HG03139 (cell line): Measurements from ENCODE around the gene RANBP17.

Source experiments
- ATAC-seq: cut with Tn5 transposase; IDR thresholded peaks from one replicate; pipeline ENCODE4 v1.9.1; 2021; ENCODE audit not compliant: unreplicated experiment

Gene RANBP17

DNA sequence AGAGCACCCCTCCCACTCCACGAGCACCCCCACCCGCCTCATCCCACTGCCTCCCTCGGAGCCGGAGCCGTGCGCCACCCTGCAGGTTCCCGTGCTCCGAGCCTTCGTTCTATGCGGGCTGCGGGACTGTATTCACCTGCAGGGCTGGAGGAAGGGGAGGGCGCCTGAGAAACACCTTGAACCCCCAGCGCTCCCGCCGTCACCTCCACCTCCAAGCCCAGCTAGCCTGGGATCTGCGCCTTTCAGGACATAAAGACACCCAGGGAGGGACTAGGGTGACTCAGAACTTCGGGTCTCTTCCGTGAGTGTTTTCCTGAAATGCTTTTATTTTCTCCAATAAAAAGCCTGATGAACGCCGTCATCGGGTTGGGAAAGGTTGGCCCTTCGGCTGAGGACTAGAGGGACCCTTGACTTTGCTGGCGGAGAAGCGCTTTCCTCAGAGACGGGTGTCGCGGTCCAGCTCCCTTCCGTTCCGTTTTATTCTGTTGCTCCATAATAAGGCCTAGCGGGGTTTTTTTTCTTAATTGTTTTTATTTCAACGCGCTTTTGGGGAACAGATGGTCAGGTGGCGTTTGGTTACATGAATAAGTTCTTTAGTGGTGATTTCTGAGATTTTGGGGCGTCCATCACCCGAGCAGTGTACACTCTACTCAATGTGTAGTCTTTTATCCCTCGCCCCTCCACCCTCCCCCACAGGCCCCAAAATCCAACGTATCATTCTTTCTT is 451.8 kb downstream of the RANBP17 start:
- no peak for ATAC-seq

DNA sequence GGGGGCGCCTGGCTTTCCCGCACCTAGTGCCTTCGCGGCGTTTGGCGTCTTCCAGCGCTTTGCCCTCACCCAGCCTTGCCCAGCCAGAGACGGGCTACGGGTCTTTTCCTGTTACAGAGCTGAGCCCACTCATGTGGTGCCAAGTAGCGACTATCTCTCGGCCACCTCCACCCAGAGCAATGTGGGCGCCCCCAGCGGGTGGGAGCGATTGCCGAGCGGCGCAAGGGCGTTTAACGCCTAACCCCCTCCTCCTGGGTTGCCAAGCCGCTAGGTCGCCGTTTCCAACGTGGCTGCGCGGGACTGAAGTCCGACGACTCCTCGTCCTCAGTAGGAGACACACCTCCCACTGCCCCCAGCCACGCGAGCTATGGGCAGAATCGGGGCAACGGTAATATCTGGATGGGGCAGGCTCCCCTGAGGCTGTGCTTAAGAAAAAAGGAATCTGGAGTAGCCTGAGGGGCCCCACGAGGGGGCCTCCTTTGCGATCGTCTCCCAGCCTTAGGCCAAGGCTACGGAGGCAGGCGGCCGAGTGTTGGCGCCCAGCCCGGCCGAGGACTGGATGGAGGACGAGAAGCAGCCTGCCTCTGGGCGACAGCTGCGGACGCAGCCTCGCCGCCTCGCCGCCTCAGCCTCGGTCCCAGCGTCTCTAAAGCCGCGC is 453.0 kb downstream of the RANBP17 start:
- ATAC-seq, result no peak

- ATAC-seq, result no peak
Measured at GRCh38 chr5:171315386-171315891, 453.6 kb downstream of the RANBP17 start.

DNA sequence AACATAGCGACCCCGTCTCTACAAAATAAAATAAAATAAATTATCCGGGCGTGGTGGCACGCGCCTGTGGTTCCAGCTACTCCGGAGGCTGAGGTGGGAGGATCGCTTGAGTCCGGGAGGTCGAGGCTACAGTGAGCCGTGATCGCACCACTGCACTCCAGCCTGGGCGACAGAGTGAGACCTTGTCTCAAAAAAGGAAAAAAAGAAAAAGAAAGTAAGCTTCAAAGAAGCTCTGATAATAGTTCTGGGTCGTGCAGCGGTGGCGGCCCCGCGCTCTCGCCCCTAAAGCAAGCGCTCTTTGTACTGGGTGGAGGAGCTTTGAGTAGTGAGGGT is 454.1 kb downstream of the RANBP17 start:
- ATAC-seq, result no peak

- no peak for ATAC-seq
Measured at GRCh38 chr5:171316258-171317121, 454.7 kb downstream of the RANBP17 start.

DNA sequence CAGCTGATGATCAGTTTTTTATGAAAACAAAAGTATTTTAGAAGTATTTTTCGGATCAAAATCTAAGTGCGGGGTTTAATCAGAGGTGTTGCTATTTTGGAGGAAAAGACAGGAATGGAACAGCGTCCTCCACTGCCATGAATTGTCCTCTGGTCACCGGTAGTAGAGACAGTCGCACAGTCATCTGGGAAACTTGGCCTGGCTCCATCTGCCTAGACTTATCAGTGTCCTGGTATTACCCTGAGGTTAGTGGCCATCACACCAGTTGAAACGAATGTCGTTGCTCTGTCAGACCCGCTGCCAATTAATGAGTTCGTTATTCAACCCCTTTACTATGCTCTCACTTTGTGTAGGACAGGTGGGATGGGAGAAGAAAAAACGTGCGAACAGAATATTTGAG is 455.4 kb downstream of the RANBP17 start:
- ATAC-seq, result no peak

DNA sequence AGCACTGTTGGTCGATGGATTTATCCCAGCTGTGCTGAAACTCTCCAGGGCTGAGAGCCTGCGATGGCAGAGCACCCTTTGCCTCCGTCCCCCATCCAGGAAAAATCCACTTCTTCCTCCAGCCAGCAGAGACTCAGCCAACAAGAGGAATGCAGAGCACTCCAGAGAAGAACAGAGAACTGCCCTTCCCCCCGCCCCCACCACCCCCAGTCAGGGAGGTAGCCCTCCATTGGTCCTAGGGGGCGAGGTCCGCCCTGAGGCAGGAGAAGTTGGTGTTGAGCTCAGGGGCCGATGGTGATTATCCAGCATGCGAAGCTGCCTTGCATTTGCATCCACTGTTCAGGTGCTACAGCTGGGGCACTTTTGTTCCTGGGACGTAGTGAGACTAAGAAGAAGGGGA is 456.2 kb downstream of the RANBP17 start:
- no peak for ATAC-seq

DNA sequence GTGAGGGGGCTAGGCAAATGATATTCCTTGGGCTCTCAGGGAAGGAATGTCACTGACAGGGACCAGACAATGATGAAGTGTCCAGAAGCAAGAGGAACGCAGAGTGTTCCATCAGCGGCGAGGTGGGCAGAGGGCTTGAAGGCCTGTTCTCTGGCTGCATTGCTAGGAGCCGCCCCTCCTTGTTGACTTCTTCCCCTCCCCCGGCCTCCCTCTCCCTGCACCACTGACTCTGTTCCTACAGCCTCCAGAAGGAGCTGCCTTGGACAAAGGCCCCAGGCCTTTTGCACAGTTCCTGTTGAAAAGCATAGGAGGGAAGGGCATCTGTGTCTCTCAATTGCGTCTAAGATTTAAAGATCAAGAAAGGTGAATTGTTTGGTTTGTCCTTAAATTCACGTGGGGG is 459.6 kb downstream of the RANBP17 start:
- ATAC-seq, result no peak

DNA sequence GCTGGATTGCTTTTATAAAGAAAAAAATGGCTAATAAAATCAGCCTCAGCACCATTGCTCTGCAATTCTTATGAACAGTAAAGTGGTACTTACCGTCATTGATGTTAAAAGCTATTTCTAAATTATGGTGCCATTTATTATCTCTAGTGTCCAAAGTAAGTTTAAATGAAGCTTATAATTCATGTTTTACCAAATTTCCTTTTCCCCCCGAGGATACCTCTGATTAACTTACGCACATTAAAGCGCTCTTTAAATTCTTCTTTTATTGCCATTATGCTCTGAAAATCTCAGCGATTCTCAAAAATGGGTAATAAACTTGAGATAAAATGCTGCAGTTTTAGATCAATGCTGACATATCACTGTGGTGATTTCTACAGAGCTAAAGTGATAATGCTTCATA is 460.7 kb downstream of the RANBP17 start:
- ATAC-seq, result no peak

GRCh38 chr5:171323007-171323406 is 461.2 kb downstream of the RANBP17 start:
- no peak for ATAC-seq

DNA sequence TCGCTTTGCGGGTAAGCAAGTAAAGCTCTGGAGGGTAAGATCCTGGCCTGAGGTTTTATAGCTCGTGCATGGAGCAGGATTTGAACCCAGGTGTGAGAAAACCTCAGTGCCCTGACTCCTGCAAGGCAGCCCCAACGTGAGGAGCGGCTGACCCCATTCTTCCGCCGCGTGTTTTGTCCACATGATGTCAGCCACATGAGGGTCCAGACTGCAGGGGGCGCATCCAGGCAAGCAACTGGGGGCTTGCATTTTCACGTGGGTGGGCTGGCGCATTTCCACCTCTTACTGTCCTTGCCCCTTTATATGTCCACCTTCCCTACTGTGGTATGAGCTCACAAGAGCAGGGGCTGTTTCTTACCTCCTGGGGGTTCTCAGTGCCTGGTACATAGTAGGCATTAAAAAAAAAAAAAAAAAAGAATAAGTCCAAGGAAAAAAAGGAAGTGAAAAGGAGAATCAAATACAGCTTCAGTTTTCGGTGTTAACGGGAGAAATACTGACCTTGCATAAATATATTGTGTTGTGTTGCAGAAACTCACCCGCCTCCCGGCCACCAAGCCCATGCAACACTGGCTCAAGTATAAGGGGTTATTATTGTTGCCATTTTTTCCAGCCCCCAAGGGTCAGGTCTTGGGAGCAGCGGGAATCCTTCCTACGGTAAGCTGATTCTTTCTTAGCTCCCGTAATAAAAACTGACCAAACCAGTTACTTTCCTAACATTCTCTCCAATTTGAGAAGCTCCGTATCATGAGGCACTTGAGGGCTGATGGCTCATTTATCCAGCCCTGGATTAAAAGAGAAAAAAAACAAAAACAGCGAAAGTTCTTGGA is 462.2 kb downstream of the RANBP17 start:
- ATAC-seq, result no peak

DNA sequence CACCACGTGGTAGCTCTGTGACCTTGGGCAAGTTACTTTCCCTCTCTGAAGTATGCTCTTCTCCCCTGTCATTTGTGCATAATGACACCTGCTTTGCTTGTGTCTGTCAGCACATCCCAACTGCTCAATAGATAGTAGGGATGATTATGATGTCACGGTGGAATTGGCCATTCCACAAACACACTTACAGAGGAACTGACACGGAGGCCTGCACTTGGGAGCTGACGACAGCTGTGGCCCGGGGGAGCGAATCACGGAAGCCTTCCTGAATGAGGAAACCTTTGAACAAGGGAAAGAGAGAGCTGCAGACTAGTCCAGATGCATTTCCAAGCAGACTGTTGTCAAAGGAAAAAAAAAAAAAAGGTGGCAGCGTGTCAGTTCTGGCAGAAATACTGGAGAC is 468.2 kb downstream of the RANBP17 start:
- no peak for ATAC-seq

DNA sequence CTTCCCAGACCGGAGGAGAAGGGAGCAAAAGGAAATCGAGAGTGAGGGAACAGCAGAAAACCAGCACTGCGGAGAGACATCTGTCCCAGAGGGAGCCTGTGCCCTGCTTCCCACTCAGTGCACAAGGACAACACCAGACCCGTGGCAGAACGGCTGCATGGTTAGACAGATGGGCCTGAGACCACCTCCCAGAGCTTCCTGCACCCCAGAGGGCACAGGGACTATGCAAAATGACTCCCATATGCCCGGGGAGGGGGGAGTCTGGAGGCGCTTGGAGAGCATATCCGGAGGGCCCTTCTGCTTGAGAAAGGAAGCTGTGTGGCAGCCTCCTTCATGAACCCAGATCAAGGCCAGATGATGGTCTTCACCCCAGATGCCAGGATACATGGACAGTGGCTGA is 473.8 kb downstream of the RANBP17 start:
- ATAC-seq, result no peak

GRCh38 chr5:171336521-171337209 is 474.8 kb downstream of the RANBP17 start:
- ATAC-seq, result no peak

DNA sequence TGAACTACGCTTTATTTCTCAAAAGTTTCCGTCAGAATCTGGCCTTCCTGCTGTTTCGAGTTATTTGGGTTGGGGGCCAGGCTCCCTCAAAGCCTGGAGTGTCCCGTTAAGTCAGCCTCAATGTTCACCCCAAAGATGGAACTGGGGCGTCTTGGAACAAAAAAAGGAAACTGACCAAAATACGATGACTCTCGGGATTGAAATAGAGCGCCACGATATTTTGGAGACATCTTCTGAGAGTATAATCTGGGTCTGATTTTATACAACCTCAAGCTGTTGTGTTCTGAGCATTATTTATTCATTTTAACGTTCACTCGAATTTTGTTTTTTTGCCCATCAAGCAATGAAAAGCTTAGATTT is 475.4 kb downstream of the RANBP17 start:
- ATAC-seq, result no peak

- ATAC-seq, result no peak
Measured at GRCh38 chr5:171340042-171340441, 478.2 kb downstream of the RANBP17 start.

GRCh38 chr5:171340491-171340890 is 478.7 kb downstream of the RANBP17 start:
- ATAC-seq, result no peak

DNA sequence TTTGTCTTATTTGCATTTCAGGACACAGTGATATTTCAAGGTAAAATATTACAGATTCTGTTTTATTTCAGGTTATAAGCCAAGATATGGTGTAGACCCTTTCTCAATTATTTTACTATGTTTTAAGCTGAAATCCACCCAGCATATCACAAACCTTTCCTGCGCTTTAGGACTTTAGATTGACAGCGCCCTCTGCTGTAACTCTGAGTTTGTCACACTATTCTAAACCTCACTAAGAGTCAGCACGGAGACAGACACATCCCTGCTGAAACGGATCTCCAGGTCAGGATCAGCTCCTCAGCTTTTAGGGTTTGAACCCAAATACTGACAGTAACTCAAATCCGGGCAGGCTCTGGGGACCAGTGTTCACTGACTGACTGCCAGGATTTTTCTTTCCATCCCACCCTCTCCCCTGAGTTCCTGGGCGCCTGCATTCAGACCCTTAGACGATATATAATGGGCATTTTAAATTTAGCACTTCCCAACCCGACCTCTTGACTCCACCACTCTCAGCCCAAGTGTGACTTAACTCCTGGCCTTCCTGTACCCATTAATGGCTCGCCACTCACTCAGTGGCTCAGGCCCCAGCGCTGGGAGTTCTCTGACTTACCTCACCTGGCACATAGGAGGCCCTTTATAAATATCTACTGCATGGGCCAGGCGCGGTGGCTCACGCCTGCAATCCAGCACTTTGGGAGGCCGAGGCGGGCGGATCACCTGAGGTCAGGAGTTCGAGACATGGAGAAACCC is 480.7 kb downstream of the RANBP17 start:
- no peak for ATAC-seq

GRCh38 chr5:171344936-171345608 is 483.3 kb downstream of the RANBP17 start:
- ATAC-seq, result no peak
